OCI-LY1 (cell line): Measurements from ENCODE around the gene SDSL.

Source experiments
- H2AFZ ChIP-seq: fragments of 200-600 bp; sonication (generic), shearing (Covaris generic); 2 replicates; pipeline ENCODE4 v1.6.0; 2014; ENCODE audit warnings: antibody characterized with exemption, mild to moderate bottlenecking, low read length
- H3F3A ChIP-seq: fragments of 200-600 bp; sonication (generic), shearing (Covaris generic); 2 replicates; pipeline ENCODE4 v1.6.0; 2014; ENCODE audit warnings: mild to moderate bottlenecking, antibody characterized with exemption, low read length, moderate library complexity; ENCODE audit not compliant: insufficient read depth
- H3K27ac ChIP-seq: fragments of 200-600 bp; sonication (generic); 2 replicates; pipeline ENCODE4 v1.5.1; 2014; ENCODE audit warnings: low read length, mixed run types, mild to moderate bottlenecking, low read depth; ENCODE audit not compliant: poor library complexity, severe bottlenecking
- H3K27me3 ChIP-seq: fragments of 200-600 bp; sonication (generic); 2 replicates; pipeline ENCODE4 v1.6.0; 2014; ENCODE audit warnings: antibody characterized with exemption, mild to moderate bottlenecking, low read length, moderate library complexity; ENCODE audit not compliant: insufficient read depth
- H3K36me3 ChIP-seq: fragments of 200-600 bp; sonication (generic); 2 replicates; pipeline ENCODE4 v1.6.1; 2014; ENCODE audit warnings: mild to moderate bottlenecking, antibody characterized with exemption, low read length, moderate library complexity, mixed read lengths; ENCODE audit not compliant: insufficient read depth
- H3K4me1 ChIP-seq: fragments of 200-600 bp; sonication (generic); 2 replicates; pipeline ENCODE4 v1.5.1; 2014; ENCODE audit warnings: mild to moderate bottlenecking, low read length, moderate library complexity; ENCODE audit not compliant: insufficient read depth, severe bottlenecking
- H3K4me2 ChIP-seq: fragments of 200-600 bp; sonication (generic), shearing (Covaris generic); 2 replicates; pipeline ENCODE4 v1.6.1; 2014; ENCODE audit warnings: low read length
- H3K4me3 ChIP-seq: fragments of 200-600 bp; sonication (generic); 2 replicates; pipeline ENCODE4 v1.5.1; 2014; ENCODE audit warnings: low read length, low read depth, mild to moderate bottlenecking, mixed read lengths; ENCODE audit not compliant: poor library complexity, severe bottlenecking
- H3K79me2 ChIP-seq: fragments of 200-600 bp; shearing (Covaris generic); 2 replicates; pipeline ENCODE4 v1.6.1; 2016; ENCODE audit warnings: mixed run types, low read length, mixed read lengths; ENCODE audit not compliant: insufficient read depth
- H3K9ac ChIP-seq: fragments of 200-600 bp; sonication (generic), shearing (Covaris generic); 2 replicates; pipeline ENCODE4 v1.6.1; 2014; ENCODE audit warnings: mild to moderate bottlenecking, low read length, mixed read lengths
- H3K9me2 ChIP-seq: fragments of 200-600 bp; sonication (generic), shearing (Covaris generic); 2 replicates; pipeline ENCODE4 v1.6.1; 2014; ENCODE audit warnings: low read depth, mild to moderate bottlenecking, low read length, mixed read lengths
- H3K9me3 ChIP-seq: fragments of 200-600 bp; shearing (Covaris generic); 2 replicates; pipeline ENCODE4 v1.6.1; 2014; ENCODE audit warnings: low read length, mixed read lengths
- H4K20me1 ChIP-seq: fragments of 200-600 bp; sonication (generic), shearing (Covaris generic); 2 replicates; pipeline ENCODE4 v1.6.0; 2016; ENCODE audit warnings: mild to moderate bottlenecking, low read length; ENCODE audit not compliant: insufficient read depth
- EZH2 ChIP-seq: fragments of 200-600 bp; sonication (generic), shearing (Covaris generic); IDR thresholded peaks from 2 replicates; pipeline ENCODE4 v1.8.0; 2017; ENCODE audit warnings: borderline replicate concordance, mixed run types, mild to moderate bottlenecking, antibody characterized with exemption, low read length, moderate library complexity, mixed read lengths
- TF ChIP-seq, protein P1 (sequence below): fragments of 200-600 bp; sonication (generic), shearing (Covaris generic); IDR thresholded peaks from 2 replicates; pipeline ENCODE4 v1.5.1; 2017; ENCODE audit warnings: mild to moderate bottlenecking, antibody characterized with exemption, low read length, moderate library complexity, mixed read lengths

The SDSL gene

GRCh38 chr12:113476176-113476986 is 54.2 kb downstream of the SDSL start:
- H3K4me2 ChIP-seq, result no peak overlapping the region
- no peaks in the 10 kb centered on the region for H4K20me1 ChIP-seq
- no peak overlapping the region for H3K4me3 ChIP-seq
- no peaks in the 10 kb centered on the region for H3K79me2 ChIP-seq
- no peaks in the 10 kb centered on the region for H3K36me3 ChIP-seq
- no peaks in the 10 kb centered on the region for H3K27me3 ChIP-seq
- H3K27ac ChIP-seq, result no peak overlapping the region
- H3K9me3 ChIP-seq, result no peaks in the 10 kb centered on the region
- no peaks in the 10 kb centered on the region for H3K4me1 ChIP-seq
- TF ChIP-seq, protein P1, sequence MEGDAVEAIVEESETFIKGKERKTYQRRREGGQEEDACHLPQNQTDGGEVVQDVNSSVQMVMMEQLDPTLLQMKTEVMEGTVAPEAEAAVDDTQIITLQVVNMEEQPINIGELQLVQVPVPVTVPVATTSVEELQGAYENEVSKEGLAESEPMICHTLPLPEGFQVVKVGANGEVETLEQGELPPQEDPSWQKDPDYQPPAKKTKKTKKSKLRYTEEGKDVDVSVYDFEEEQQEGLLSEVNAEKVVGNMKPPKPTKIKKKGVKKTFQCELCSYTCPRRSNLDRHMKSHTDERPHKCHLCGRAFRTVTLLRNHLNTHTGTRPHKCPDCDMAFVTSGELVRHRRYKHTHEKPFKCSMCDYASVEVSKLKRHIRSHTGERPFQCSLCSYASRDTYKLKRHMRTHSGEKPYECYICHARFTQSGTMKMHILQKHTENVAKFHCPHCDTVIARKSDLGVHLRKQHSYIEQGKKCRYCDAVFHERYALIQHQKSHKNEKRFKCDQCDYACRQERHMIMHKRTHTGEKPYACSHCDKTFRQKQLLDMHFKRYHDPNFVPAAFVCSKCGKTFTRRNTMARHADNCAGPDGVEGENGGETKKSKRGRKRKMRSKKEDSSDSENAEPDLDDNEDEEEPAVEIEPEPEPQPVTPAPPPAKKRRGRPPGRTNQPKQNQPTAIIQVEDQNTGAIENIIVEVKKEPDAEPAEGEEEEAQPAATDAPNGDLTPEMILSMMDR, result no peak
- TF ChIP-seq EZH2, result no peak
- no peak overlapping the region for H2AFZ ChIP-seq
- H3F3A ChIP-seq, result no peaks in the 10 kb centered on the region
- no peaks in the 10 kb centered on the region for H3K9me2 ChIP-seq
- no peak overlapping the region for H3K9ac ChIP-seq

DNA sequence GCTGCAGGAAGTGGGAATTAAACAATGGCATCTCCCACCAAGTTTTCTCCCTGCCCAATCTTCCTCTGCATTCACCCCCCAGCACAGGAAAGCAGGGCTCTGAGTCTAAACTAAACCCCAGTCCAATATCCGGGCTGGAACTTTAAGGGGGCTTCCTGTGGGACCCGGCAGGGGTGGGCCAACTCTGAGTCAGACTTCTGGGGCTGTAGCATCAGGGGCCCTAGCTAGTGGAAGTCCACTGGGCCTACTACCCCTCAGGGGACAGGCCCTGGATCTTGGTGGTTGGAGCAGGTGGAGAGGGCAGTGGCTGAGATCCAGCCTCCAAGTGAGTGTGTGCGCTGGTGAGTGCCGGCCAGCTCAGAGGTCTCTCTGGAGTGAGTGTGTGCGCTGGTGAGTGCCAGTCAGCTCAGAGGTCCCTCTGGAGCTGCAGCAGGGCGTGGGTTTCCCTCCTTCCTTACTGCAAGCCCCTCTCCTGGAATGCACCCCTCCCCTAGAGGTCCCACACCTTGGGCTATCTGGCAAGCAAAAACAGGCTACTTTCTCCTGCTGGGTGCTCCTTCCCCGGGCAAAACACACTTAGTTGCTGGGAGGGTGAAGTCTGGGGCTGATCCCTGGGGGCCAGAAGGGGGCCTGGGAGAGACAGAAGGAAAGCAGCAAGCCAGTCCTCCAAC is 55.1 kb downstream of the SDSL start:
- Histone ChIP-seq H3K27ac (no peak overlapping the region), H3K4me2 (no peak overlapping the region), H3K9me2 (no peaks in the 10 kb centered on the region), H3F3A (no peaks in the 10 kb centered on the region), H3K4me1 (no peaks in the 10 kb centered on the region), H3K4me3 (no peak overlapping the region), H2AFZ (no peak overlapping the region), H3K9me3 (no peaks in the 10 kb centered on the region), H3K27me3 (no peaks in the 10 kb centered on the region), H4K20me1 (no peaks in the 10 kb centered on the region), H3K36me3 (no peaks in the 10 kb centered on the region), H3K79me2 (no peaks in the 10 kb centered on the region), H3K9ac (no peak overlapping the region)
- TF ChIP-seq EZH2, result no peak
- TF ChIP-seq, protein P1, result no peak

DNA sequence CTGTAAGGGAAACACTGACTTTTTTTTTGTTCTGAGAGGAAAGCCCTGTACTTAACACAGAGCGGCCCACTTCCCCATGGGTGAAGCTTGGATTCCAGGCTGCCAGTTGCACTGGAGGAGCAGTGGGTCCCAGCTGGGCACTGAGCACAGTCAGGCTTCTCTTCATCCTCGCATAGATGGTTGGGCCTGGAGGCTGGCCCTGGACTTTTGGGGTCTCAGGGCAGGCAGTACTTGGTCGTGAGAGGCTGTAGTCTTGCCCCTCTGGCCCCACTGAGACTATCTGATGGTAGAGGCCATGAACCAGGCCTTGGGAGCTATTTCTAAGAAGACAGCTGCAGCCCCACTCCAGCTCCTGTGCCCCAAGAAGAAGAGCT is 55.6 kb downstream of the SDSL start:
- Histone ChIP-seq H3K36me3 (no peaks in the 10 kb centered on the region), H3F3A (no peaks in the 10 kb centered on the region), H3K4me3 (no peak overlapping the region), H3K4me2 (no peak overlapping the region), H4K20me1 (no peaks in the 10 kb centered on the region), H3K4me1 (no peaks in the 10 kb centered on the region), H3K27me3 (no peaks in the 10 kb centered on the region), H2AFZ (no peak overlapping the region), H3K9me2 (no peaks in the 10 kb centered on the region), H3K9ac (no peak overlapping the region), H3K79me2 (no peaks in the 10 kb centered on the region), H3K27ac (no peak overlapping the region), H3K9me3 (no peaks in the 10 kb centered on the region)
- TF ChIP-seq, protein P1, result no peak
- no peak for TF ChIP-seq EZH2
